NT2/D1 (cell line): ENCODE measurements around the gene CCDC50.

Source experiments
- DNase-seq: peaks from one replicate; pipeline ENCODE4 v3.0.0-alpha.2; 2011; ENCODE audit warnings: low read depth, low spot score
- H3K27me3 ChIP-seq: 2 replicates; pipeline ENCODE4 v1.6.0; 2011; ENCODE audit warnings: mild to moderate bottlenecking; ENCODE audit not compliant: insufficient read length, insufficient read depth
- H3K36me3 ChIP-seq: 2 replicates; pipeline ENCODE4 v1.6.1; 2011; ENCODE audit warnings: mild to moderate bottlenecking, low read length, mixed read lengths; ENCODE audit not compliant: insufficient read depth, insufficient read length
- H3K4me1 ChIP-seq: 2 replicates; pipeline ENCODE4 v1.5.1; 2011; ENCODE audit not compliant: insufficient read depth, insufficient read length
- H3K4me3 ChIP-seq: 2 replicates; pipeline ENCODE4 v1.5.1; 2011; ENCODE audit warnings: low read depth; ENCODE audit not compliant: insufficient read length
- H3K9ac ChIP-seq: 2 replicates; pipeline ENCODE4 v1.6.0; 2011; ENCODE audit warnings: low read depth; ENCODE audit not compliant: insufficient read length
- H3K9me3 ChIP-seq: 2 replicates; pipeline ENCODE4 v1.5.1; 2011; ENCODE audit warnings: mild to moderate bottlenecking, low read length; ENCODE audit not compliant: insufficient read depth
- SUZ12 ChIP-seq: IDR thresholded peaks from 2 replicates; pipeline ENCODE4 v1.6.1; 2011; ENCODE audit not compliant: insufficient read length, insufficient read depth; ENCODE audit errors: extremely low read depth
- YY1 ChIP-seq: IDR thresholded peaks from 2 replicates; pipeline ENCODE4 v1.6.1; 2011; ENCODE audit not compliant: insufficient read length, insufficient read depth
- ZNF274 ChIP-seq: IDR thresholded peaks from 2 replicates; pipeline ENCODE4 v1.6.1; 2011; ENCODE audit warnings: mild to moderate bottlenecking, low read depth, low read length

Gene CCDC50

GRCh38 chr3:191328962-191329653, at the start of gene CCDC50:
TSS of gene CCDC50 (plus strand) at chr3:191329394. CDS start at chr3:191329675, 281 bp downstream.
- peak within 1 kb of the TSS; percentile 84 for H3K9ac ChIP-seq
- H3K4me1 ChIP-seq: no peaks in the 10 kb centered on the region
- no peaks in the 10 kb centered on the region for H3K36me3 ChIP-seq
- no peaks in the 10 kb centered on the region for H3K9me3 ChIP-seq
- DNase-seq: peak; percentile 48
- H3K4me3 ChIP-seq: peak within 1 kb of the TSS; percentile 69
- TF ChIP-seq YY1 (no peak), SUZ12 (no peak), ZNF274 (no peak)
- H3K27me3 ChIP-seq: peaks cover 19% of the 10 kb centered on the region

DNA sequence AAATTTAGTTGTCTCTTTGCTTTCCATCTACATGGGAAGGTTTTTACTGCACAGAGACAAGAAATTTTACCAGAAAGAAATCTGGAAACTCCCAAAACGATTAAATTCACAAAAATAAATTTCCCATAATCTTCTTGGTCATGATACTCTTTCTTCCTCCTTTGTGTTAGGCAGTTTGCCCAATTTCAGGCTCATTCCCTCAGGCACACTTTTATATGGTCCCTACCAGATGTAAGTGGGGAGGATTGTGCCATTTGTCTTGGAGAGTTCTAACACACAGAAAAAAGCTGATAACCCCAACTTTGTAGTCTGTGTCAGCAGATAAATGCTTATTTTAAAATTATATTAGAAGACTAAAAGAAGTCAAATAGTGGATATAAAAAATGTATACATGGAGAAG, 49.1 kb upstream of the CCDC50 start:
- H3K4me1 ChIP-seq: no peaks in the 10 kb centered on the region
- H3K9me3 ChIP-seq: no peaks in the 10 kb centered on the region
- H3K9ac ChIP-seq: no peak overlapping the region
- TF ChIP-seq SUZ12 (no peak), YY1 (no peak), ZNF274 (no peak)
- no peak overlapping the region for H3K4me3 ChIP-seq
- no peaks in the 10 kb centered on the region for H3K36me3 ChIP-seq
- no peaks in the 10 kb centered on the region for H3K27me3 ChIP-seq
- DNase-seq: no peak

- Histone ChIP-seq H3K9me3 (no peaks in the 10 kb centered on the region), H3K9ac (no peak overlapping the region), H3K27me3 (no peaks in the 10 kb centered on the region), H3K4me1 (no peaks in the 10 kb centered on the region), H3K4me3 (no peak overlapping the region), H3K36me3 (no peaks in the 10 kb centered on the region)
- TF ChIP-seq SUZ12: no peak
- TF ChIP-seq ZNF274: no peak
- no peak for TF ChIP-seq YY1
- DNase-seq: no peak
Measured at GRCh38 chr3:191280882-191281281, 48.3 kb upstream of the CCDC50 start.

- Histone ChIP-seq H3K27me3 (no peaks in the 10 kb centered on the region), H3K9me3 (no peaks in the 10 kb centered on the region), H3K4me3 (no peak overlapping the region), H3K9ac (no peak overlapping the region), H3K36me3 (no peaks in the 10 kb centered on the region), H3K4me1 (no peaks in the 10 kb centered on the region)
- no peak for DNase-seq
- TF ChIP-seq SUZ12 (no peak), ZNF274 (no peak), YY1 (no peak)
Measured at GRCh38 chr3:191282251-191283185, 46.7 kb upstream of the CCDC50 start.

- Histone ChIP-seq H3K9ac (no peak overlapping the region), H3K27me3 (no peaks in the 10 kb centered on the region), H3K4me3 (no peak overlapping the region), H3K9me3 (no peaks in the 10 kb centered on the region), H3K4me1 (no peaks in the 10 kb centered on the region), H3K36me3 (no peaks in the 10 kb centered on the region)
- TF ChIP-seq SUZ12 (no peak), ZNF274 (no peak), YY1 (no peak)
- no peak for DNase-seq
Measured at GRCh38 chr3:191283400-191283799, 45.8 kb upstream of the CCDC50 start.

DNA sequence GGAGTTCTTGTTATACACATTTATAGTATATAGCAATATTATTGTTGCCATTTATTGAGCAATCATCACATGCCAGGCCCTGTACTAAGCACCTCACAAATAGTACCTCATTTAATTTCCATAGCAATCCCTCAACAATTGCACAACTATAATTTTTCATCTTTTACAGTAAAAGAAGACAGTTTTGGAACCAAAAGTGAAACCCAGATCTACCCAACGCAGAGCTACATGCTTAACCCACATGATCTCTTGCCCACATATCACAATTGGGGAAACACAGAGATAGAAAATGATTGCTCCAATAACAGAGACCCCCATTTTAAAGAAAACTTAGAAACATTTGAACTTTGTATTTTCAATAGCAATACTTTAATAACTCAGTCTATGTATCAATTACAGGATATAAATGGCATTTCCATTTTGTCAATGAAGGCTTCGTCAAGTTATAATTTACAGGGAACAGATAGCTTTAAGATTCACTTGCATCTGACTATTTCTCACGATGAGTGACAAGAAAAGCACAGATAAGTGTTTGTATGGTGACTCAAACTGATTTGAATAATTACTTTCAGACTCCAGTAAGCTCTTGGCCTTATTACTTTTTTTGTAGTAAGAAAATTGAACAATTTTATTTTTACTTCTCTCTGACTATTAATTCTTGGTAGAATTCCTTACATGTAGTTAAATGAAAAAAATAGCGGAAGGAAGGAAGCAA, 38.7 kb upstream of the CCDC50 start:
- TF ChIP-seq YY1 (no peak), SUZ12 (no peak), ZNF274 (no peak)
- H3K9ac ChIP-seq: no peak overlapping the region
- H3K4me3 ChIP-seq: no peak overlapping the region
- H3K36me3 ChIP-seq: no peaks in the 10 kb centered on the region
- no peak for DNase-seq
- H3K4me1 ChIP-seq: no peaks in the 10 kb centered on the region
- H3K9me3 ChIP-seq: no peaks in the 10 kb centered on the region
- no peaks in the 10 kb centered on the region for H3K27me3 ChIP-seq
